Progenitor cell of endocrine pancreas (in vitro differentiated cells): ENCODE data around the gene DNAL1. TPM values are rescaled to one million over a fixed set of nuclear protein-coding genes. Genes with fewer than 3 reads are reported as not detected.

Experiments used
- DNase-seq: peaks from one replicate; pipeline ENCODE4 v3.0.0; 2021; ENCODE audit warnings: low spot score; ENCODE audit not compliant: unreplicated experiment
- H3K27ac Mint-ChIP-seq: 2 replicates; pipeline ENCODE4 v1.8.0; 2021; ENCODE audit warnings: mild to moderate bottlenecking, moderate library complexity, mixed read lengths
- H3K27me3 Mint-ChIP-seq: 2 replicates; pipeline ENCODE4 v1.8.0; 2021; ENCODE audit warnings: mixed read lengths
- H3K36me3 Mint-ChIP-seq: 2 replicates; pipeline ENCODE4 v1.8.0; 2022; ENCODE audit warnings: mixed read lengths; ENCODE audit not compliant: insufficient read depth
- H3K4me1 Mint-ChIP-seq: 2 replicates; pipeline ENCODE4 v1.8.0; 2021; ENCODE audit warnings: low read depth, mixed read lengths
- H3K4me3 Mint-ChIP-seq: 2 replicates; pipeline ENCODE4 v1.8.0; 2021; ENCODE audit warnings: low read depth, mild to moderate bottlenecking, moderate library complexity, mixed read lengths
- H3K9me3 Mint-ChIP-seq: 2 replicates; pipeline ENCODE4 v1.8.0; 2021; ENCODE audit warnings: low read depth, mixed read lengths
- CTCF ChIP-seq: fragments of 200-600 bp; sonication (generic); IDR thresholded peaks from one replicate; pipeline ENCODE4 v1.5.0; 2021; ENCODE audit warnings: antibody characterized with exemption, mild to moderate bottlenecking; ENCODE audit not compliant: unreplicated experiment
- total RNA-seq: library from RNA; stranded (reverse); gene quantifications from 2 replicates; pipeline ENCODE4 v1.2.1, GENCODE V29; 2021

DNAL1 gene
- total RNA-seq, 1 donor from 2014 or later = 29.9 TPM

- Mint-ChIP-seq H3K4me1 (peaks cover 33% of the 10 kb centered on the region), H3K27me3 (no peaks in the 10 kb centered on the region), H3K4me3 (peak overlapping the region; percentile 79), H3K36me3 (peaks cover 19% of the 10 kb centered on the region), H3K27ac (peak overlapping the region; percentile 90), H3K9me3 (no peaks in the 10 kb centered on the region)
- DNase-seq = no peak
- no peak for TF ChIP-seq CTCF
Measured at GRCh38 chr14:73717711-73718417, 73.1 kb downstream of the DNAL1 start.

GRCh38 chr14:73718418-73719251 lies 73.8 kb downstream of the DNAL1 start:
- Mint-ChIP-seq H3K27ac (peak overlapping the region; percentile 90), H3K4me3 (peak overlapping the region; percentile 79), H3K36me3 (peaks cover 23% of the 10 kb centered on the region), H3K27me3 (no peaks in the 10 kb centered on the region), H3K9me3 (no peaks in the 10 kb centered on the region), H3K4me1 (peaks cover 25% of the 10 kb centered on the region)
- TF ChIP-seq CTCF = no peak
- DNase-seq = peak; percentile 51

- H3K4me1 Mint-ChIP-seq = peaks cover 24% of the 10 kb centered on the region
- peak overlapping the region; percentile 91 for H3K27ac Mint-ChIP-seq
Measured at GRCh38 chr14:73719361-73719760, 74.6 kb downstream of the DNAL1 start.

GRCh38 chr14:73719791-73720190 lies 75.0 kb downstream of the DNAL1 start:
- TF ChIP-seq CTCF = no peak
- peaks cover 24% of the 10 kb centered on the region for H3K36me3 Mint-ChIP-seq
- H3K27me3 Mint-ChIP-seq = no peaks in the 10 kb centered on the region
- peak overlapping the region; percentile 91 for H3K27ac Mint-ChIP-seq
- H3K9me3 Mint-ChIP-seq = no peaks in the 10 kb centered on the region
- H3K4me1 Mint-ChIP-seq = peaks cover 22% of the 10 kb centered on the region
- H3K4me3 Mint-ChIP-seq = no peak overlapping the region
- DNase-seq = no peak

More at GRCh38 chr14:73719361-73719760, 74.6 kb downstream of the DNAL1 start:
- TF ChIP-seq CTCF = no peak
- DNase-seq = no peak
- Mint-ChIP-seq H3K4me3 (peak overlapping the region; percentile 69), H3K9me3 (no peaks in the 10 kb centered on the region), H3K27me3 (no peaks in the 10 kb centered on the region), H3K36me3 (peaks cover 23% of the 10 kb centered on the region)

- Mint-ChIP-seq H3K36me3 (peaks cover 25% of the 10 kb centered on the region), H3K9me3 (no peaks in the 10 kb centered on the region), H3K4me3 (no peak overlapping the region), H3K27ac (no peak overlapping the region), H3K4me1 (peaks cover 21% of the 10 kb centered on the region), H3K27me3 (no peaks in the 10 kb centered on the region)
- no peak for TF ChIP-seq CTCF
- no peak for DNase-seq
Measured at GRCh38 chr14:73720636-73721035, 75.8 kb downstream of the DNAL1 start.
